HG02970 (cell line): ENCODE measurements around the gene BLOC1S3.

Experiments used
- ATAC-seq: cut with Tn5 transposase; IDR thresholded peaks from one replicate; pipeline ENCODE4 v1.9.1; 2021; ENCODE audit warnings: mild to moderate bottlenecking, moderate library complexity, moderate number of reproducible peaks; ENCODE audit not compliant: unreplicated experiment, low FRiP score

The BLOC1S3 gene

DNA sequence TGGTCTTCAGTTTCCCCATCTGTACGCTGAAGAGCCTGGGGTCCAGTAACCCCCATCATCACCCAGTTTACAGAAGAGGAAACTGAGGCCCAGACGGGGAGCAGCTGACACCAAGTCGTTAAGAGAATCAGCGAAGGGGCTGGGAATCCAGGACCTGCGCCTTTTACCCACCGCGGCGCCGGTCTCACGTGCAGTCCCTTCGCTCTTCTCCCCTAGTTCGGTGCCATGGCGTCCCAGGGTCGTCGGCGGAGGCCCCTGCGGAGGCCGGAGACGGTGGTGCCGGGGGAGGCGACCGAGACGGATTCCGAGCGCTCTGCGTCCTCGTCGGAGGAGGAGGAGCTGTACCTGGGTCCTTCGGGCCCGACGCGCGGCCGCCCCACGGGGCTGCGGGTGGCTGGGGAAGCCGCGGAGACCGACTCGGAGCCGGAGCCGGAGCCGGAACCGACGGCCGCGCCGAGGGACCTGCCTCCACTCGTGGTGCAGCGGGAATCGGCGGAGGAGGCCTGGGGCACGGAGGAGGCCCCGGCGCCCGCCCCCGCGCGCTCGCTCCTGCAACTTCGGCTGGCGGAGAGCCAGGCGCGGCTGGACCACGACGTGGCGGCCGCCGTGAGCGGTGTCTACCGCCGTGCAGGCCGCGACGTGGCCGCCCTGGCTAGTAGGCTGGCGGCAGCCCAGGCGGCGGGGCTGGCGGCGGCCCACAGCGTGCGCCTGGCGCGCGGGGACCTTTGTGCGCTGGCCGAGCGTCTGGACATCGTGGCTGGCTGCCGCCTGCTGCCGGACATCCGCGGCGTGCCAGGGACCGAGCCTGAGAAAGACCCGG is 698 bp downstream of the BLOC1S3 start:
- ATAC-seq, result no peak

DNA sequence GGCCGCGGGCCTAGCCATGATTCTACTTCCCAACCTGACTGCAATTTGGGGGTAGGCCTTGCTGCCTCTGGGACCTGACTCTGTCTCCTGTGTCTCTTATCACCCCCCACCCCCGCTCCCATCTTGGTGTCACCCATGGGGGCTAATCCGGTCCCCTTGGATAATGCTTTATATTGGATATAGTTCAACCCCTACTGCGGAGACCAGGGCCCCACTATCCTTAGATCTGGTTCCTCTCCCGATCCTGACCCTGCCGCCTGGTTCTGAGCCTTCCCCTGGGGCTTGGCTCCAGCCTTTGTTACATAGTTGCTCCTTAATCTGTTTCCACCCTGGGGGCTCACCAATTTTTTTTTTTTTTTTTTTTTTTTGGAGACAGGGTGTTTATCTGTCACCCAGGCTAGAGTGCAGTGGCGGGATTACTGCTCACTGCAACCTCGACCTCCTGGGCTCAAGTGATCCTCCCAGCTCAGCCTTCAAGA is 1.3 kb downstream of the BLOC1S3 start:
- ATAC-seq, result no peak

DNA sequence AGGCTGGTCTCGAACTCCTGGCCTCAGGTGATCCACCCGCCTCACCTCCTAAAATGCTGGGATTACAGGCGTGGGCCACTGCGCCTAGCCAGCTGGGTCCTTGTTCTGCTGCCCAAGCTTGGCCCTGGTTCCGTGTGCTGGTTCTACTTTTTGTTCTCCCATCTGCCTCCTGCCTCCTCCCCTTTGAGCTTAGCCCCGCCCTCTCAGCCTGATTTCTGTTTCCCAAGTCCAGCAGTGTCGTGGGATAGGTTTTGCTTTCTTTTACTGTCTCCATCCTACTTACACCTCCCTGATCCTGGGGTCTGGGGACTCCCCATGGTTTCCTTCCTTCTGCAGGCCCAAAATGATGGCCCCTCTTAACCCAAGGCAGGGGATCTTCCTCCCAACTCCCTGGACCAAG is 2.4 kb downstream of the BLOC1S3 start:
- ATAC-seq, result no peak

DNA sequence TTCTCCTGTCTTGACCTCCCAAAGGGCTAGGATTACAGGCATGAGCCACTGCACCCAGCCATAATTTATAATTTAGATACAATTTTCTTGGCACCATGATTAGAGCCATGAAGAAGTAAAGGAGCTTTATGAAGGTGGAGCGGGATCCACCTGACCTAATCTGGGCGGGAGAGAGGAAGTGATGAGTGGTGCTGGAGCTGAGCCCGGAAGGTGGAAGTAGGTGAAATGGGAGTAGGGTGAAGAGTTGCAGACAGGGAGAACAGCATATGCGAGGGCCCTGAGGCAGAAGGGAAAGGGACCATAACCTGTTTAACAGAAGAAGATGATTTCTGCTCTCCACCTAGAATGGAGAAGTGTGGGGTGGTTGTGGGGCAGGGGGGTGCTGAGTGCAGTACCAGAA is 4.2 kb downstream of the BLOC1S3 start:
- no peak for ATAC-seq

DNA sequence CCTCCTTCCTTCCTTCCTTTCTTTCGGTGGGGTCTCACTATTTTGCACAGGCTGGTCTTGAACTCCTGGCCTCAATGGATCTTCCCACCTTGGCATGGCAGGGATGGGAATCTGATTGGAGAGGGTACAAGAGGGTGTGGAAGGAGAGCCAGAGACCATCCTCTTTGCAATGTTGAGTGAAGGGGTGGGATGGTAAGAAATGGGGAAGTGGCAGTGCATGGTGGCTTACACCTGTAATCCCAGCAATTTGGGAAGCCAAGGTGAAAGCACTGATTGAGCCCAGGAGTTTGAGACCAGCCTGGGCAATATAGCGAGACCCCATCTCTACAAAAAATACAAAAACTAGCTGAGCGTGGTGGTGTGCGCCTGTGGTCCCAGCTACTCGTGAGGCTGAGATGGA is 5.5 kb downstream of the BLOC1S3 start:
- ATAC-seq, result no peak

DNA sequence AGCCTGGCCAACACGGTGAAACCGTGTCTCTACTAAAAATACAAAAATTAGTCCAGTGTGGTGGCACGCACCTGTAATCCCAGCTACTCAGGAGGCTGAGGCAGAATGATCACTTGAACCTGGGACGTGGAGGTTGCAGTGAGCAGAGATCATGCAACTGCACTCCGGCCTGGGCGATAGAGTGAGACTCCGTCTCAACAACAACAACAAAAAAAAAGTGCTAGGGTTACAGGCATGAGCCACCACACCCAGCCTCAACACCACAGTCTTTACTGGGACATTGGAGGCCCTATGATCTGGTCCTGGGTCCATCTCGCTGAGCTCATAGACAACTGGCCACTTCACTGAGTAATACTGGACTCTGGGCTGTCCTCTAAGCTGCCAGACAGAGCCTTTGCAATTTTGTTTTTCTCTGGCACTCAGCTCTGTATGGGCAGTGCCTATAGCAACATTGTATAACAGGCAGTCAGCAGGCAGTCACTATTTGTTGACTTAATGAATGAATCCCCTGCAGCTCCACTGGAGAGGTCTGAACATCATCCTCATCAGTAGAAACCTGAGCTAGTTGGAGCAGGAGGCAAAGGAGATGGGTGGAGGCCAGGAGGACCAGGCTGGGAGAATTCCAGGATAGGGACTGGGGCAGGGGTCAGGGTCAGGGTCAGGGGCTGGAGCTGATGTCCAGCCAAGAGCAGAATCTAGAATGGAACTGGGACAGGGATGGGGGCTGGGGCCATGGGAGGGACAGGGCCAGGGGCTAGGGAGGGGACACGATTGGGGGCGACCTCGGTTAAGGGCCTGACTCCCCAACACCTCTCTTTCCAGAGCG is 8.1 kb downstream of the BLOC1S3 start:
- no peak for ATAC-seq

DNA sequence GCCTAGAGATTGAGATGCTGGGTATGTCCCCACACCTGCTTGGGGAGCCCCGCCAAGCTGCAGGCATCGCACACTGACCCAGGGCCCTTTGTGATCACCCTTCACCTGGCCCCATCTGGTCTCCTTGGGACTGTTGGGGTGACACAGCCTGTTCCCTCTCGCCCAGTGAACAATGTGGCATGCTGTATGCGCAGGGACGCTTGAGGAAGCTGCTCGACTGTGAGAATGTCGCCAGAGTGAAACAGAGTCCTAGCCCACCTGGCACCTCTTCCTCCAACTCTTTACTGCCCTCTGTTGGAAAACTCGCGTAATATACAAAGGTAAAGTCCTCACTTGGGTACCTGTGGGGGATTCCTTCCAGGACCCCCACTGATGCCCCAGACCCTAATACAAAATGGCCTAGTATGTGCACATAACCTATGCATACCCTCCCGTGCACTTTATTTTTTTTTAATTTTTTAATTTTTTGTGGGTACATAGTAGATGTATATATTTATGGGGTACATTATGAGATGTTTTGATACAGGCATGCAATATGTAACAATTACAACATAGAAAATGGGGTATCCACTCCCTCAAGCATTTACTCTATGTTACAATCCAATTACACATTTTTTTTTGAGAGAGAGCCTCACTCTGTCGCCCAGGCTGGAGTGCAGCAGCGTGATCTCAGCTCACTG is 9.0 kb downstream of the BLOC1S3 start:
- no peak for ATAC-seq

DNA sequence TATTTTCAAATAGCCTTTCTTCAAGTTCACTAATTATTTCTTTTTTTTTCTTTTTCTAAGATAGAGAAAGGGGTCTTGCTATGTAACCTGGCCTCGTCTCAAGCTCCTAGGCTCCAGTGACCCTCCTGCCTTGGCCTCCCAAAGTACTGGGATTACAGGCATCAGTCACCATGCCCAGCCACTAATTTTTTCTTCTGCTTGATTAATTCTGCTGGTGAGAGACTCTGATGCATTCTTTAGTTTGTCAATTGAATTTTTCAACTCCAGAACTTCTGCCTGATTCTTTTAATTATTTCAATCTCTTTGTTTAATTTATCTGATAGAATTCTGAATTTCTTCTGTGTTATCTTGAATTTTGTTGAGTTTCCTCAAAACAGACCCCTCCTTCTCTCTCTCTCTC is 11.4 kb downstream of the BLOC1S3 start:
- ATAC-seq, result no peak

DNA sequence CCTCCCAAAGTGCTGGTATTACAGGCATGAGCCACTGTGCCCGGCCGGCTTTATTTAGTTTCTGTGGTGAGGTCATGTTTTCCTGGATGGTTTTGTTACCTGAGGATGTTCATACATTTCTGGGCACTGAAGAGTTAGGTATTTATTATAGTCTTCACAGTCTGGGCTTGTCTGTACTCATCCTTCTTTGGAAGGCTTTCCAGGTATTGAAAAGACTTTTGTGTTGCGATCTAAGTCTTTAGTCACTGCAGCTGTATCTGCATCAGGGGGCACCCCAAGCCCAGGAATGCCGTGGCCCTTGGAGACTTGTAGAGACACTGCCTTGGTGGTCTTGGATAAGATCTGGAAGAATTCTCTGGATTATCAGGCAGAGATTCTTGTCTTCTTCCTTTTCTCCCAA is 12.8 kb downstream of the BLOC1S3 start:
- ATAC-seq, result no peak

DNA sequence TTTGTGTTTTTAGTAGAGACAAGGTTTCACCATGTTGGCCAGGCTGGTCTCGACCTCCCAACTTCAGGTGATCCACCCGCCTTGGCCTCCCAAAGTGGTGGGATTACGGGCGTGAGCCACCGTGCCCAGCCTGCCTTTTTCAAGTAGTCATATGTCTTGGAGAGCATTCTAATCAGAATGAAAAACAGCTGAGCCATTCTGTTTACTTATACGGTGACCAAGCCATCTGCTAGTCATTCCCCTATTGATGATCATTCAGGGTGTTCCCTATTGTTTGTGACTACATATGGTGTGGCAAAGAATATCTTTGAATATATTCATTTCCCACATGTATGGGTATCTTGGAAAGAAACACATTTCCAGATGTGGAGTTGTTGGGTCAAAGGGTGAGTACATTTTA is 17.2 kb downstream of the BLOC1S3 start:
- no peak for ATAC-seq

DNA sequence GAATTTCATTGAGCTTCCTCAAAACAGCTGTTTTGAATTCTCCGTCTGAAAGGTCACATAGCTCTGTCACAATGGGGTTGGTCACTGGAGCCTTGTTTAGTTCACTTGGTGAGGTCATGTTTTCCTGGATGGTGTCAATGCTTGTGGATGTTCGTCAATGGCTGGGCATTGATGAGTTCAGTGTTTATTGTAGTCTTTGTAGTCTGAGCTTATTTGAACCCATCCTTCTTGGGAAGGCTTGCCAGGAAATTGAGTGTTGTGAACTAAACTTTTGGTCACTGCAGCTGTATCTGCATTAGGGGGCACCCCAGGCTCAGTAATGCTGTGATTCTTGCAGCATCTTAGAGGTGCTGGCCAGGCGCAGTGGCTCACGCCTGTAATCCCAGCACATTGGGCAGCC is 22.0 kb downstream of the BLOC1S3 start:
- ATAC-seq, result no peak

DNA sequence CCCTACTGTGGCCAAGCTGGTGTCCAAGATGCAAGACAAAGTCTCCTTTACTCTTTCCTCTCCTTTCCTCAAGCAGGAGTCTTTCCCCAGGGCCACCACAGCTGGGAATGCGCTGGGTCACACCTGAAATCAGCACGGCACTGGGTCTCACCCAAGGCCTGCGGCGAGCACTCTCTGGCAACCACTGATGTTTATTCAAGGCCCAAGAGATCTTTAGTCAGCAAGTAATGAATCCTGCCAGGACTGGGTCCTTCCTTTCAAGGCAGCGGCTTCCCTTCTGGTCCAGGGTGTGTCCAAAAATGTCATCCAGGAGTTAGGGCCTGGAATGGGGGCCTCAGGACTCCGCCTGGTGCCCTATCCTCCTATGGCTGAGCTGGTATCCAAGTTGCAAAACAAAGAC is 24.1 kb downstream of the BLOC1S3 start:
- no peak for ATAC-seq

DNA sequence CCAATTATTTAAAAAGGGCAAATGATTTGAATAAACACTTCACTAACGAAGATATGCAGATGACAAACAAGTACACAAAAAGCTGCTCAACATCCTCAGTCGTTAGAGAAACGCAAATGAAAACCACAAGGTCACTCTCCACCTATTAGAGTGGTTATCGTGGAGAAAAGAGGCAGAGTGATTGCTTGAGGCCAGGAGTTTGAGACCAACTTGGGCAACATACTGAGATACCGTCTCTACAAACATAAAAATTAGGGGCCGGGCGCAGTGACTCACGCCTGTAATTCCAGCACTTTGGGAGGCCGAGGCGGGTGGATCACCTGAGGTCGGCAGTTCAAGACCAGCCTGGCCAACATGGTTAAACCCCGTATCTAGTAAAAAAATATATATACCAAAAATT is 27.2 kb downstream of the BLOC1S3 start:
- no peak for ATAC-seq

DNA sequence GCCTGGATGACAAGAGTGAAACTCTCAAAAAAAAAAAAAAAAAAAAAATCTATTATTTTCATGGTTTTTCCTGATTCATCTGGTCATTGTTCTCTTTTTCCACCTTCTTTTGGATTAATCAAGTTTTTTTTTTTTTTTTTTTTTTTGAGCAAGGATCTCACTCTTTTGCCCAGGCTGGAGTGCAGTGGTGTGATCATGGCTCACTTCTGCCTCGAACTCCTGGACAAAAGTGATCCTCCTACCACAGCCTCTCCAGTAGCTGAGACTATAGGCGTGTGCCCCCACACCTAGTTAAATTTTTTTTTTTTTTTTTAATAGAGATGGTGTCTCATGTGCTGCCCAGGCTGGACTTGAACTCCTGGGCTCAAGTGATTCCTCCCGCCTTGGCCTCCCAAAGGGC is 27.7 kb downstream of the BLOC1S3 start:
- ATAC-seq, result no peak

DNA sequence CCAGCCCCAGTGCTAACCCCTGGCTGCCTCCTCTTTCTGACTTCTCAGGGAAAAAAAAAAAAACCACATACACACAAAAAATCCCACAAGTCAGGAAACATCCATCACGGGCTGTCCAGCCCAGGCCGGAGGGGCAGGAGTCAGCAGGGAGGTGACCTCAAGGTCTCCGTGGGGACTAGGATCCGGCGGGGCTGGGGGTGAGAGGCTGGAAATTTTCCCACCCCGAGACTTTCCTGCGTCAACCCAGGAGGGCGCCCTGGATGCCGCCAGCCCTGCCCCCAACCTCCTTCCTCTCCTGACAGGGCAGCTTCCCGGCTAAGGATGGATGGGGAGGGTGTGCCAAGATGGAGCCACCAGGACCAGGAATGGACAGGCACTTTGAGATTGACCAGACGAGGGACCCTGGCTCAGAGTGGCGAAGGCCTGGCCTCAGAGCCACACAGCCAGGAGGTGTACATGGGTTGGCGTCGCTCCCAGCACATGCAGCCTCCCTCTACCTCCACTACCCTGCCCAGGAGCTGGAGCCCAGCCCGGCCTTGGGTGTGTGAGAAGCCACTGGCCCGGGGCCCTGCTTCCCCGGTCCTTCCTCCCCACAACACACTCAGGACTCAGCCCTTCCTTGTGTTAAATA is 33.3 kb downstream of the BLOC1S3 start:
- ATAC-seq, result no peak

DNA sequence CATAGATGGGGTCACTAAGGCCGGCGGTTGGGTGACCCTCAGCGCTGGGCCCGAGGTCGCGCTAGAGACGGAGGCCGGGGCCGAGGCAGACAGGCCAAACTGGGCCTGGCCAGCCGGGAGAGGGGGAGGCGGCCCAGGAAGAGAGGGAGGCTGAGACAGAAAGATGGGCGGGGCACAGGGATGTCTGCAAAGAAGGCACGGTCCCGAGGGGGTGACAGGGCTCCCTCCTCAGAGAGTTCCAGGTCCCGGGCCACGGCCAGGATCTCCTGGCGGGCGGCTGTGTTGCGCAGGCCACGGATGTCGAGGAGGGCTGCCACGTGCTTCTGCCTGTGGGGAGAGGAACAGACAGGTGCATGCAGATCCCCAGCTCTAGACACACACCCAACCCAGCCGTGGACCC is 34.4 kb downstream of the BLOC1S3 start:
- ATAC-seq, result no peak

DNA sequence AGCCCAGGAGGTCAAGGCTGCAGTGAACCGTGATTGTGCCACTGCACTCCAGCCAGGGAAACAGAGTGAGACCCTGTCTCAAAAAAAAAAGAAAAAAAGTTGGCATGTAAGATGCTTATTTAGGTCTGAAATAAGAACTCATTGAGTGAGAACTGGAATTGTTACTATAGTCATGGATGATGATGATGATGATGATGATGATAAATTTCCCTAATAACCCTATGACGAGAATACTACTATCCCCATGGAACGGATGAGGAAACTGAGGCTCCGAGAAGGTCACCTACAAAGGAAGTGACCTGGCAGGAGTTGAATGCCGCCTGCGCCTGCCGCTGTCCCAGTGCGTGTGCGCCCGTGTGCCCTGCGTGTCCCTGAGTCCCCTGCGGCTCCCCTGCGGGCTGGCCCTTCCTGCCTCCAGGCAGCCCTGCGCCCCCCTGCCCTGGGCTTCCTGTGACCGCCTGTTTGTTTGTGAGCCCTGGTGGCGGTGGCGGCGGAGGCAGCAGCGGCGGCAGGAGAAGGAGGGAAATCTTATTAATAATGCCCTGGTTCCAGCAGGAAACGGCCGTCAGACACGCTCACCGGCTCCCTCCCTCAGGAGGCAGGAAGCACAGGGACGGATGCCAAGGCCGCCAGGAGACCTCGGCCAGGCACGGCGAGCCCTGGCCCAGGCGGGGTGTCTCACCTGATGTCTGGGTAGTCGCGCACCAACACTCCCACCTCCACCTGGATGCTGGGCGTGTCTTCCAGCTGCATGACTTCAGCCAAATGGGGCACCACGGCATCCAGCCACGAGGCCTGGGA is 37.0 kb downstream of the BLOC1S3 start:
- ATAC-seq, result no peak

DNA sequence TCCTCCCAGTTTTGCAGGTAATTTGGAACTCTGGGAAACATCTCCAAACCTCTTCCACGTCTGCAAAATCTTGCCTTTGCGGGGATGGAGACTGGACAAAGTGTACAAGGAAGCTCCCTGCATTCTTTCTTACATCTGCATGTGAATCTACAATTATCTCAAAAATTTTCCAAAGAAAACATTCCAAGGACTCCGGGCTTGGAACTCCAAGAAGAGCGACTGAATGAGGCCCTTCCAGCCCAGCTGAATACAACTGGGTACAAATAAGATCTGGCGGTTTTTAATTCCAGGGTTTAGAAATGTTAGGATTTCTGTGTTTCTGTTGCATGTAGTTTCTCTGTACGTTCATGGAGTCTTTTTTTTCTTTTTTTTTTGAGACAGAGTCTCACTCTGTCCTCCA is 38.1 kb downstream of the BLOC1S3 start:
- no peak for ATAC-seq

DNA sequence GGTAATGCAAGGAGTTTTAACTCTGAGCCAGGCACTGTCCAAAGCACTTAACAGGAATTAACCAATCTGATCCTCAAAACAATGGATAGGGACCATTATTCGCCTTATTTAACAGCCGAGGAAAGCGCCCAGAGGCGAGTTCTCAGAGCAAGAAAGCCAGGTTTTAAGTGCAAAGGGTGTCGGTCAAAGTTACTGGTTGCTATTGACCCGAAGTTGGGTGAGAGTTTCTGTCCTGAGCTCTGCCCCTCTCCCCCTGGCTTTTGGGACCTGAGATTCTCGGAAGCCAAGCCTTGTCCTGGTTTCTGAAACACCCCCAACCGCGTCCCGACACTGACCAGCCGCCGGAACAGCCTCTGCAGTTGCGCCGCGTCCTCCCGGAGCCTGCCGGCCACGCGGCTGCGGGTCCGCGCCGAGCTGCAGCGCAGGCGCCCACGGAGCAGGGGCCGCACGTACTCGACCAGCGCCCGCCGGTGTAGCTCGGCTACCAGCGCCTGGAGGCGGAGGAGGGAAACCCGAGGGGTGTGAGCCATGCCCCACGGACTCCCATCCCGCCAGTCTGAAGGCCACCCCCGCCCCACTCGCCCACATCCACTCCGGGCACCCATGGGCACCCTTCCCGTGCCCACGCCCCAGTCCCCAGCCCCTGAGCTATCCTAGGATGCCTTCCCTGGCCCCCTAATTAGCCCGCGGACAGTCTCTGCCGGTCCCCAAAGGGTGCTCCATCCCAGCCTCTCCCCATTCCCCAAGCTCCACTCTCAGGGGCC is 38.8 kb downstream of the BLOC1S3 start:
- no peak for ATAC-seq
